HFFc6 (cell line): ENCODE data around the gene SARS2. TPM values are rescaled to one million over a fixed set of nuclear protein-coding genes. Genes with fewer than 3 reads are reported as not detected.

ENCODE experiments used
- DNase-seq: peaks from one replicate; pipeline ENCODE4 v3.0.0-alpha.2; 2018
- H3K27ac Mint-ChIP-seq: 2 replicates; pipeline ENCODE4 v1.8.0; 2020; ENCODE audit warnings: mild to moderate bottlenecking, mixed read lengths
- H3K27me3 Mint-ChIP-seq: 2 replicates; pipeline ENCODE4 v1.8.0; 2021; ENCODE audit warnings: mild to moderate bottlenecking, moderate library complexity, mixed read lengths; ENCODE audit not compliant: insufficient read depth
- H3K36me3 Mint-ChIP-seq: 2 replicates; pipeline ENCODE4 v1.8.0; 2021; ENCODE audit warnings: low read depth, mixed read lengths
- H3K4me1 Mint-ChIP-seq: 2 replicates; pipeline ENCODE4 v1.8.0; 2020; ENCODE audit warnings: low read depth, mixed read lengths
- H3K4me3 Mint-ChIP-seq: 2 replicates; pipeline ENCODE4 v1.8.0; 2020; ENCODE audit warnings: mild to moderate bottlenecking, moderate library complexity, mixed read lengths
- H3K9me3 Mint-ChIP-seq: 2 replicates; pipeline ENCODE4 v1.8.0; 2020; ENCODE audit warnings: mild to moderate bottlenecking, mixed read lengths
- total RNA-seq, 6 experiments: library from RNA; stranded (reverse); fragmentation: NEBNext Ultra II Directional; extraction: Animal tissue kit (Norgen Biotek cat#: 25700); gene quantifications; 2 replicates in 1 of 6; 3 replicates in 5 of 6; pipeline ENCODE4 v1.2.3, GENCODE V29; 2021
- TF ChIP-seq, protein P1 (sequence below): fragments of 200-600 bp; sonication (generic); IDR thresholded peaks from 2 replicates; pipeline ENCODE4 v1.5.0; 2021; ENCODE audit warnings: antibody characterized with exemption, mild to moderate bottlenecking

Gene SARS2
- total RNA-seq, 6 experiments from 2014 or later, result 18.7 to 25.1 (median 22.7) TPM

DNA sequence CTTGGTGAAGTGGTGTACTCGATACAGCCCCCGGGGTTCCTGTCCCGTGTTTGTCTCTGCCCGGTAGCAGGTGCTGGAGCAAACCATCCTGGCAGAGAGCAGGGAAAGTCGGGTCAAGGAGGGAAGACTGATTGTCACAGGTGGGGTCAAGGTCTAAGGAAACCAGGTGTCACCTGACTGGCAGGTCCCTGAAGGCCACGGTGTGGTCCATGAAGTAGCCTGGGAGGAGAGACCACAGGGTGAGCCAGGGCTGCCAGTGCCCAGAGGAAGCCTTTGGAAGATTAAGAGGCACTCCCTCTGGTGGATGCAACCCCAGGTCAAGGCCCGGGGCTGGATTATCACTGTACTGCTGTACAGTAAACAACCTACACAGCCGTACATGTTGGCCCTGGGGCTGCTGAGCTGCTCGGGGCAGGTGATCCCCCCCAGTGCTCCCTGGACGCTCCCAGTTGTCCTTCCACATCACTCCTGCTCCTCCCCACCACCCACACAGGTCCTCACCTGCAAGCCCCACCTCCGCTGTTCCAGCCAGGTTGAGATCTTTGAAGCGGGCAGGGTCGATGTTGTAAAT lies 12.6 kb downstream of the SARS2 start:
- no peak for DNase-seq
- Mint-ChIP-seq H3K9me3 (no peaks in the 10 kb centered on the region), H3K27me3 (no peaks in the 10 kb centered on the region), H3K4me1 (no peaks in the 10 kb centered on the region), H3K4me3 (no peak overlapping the region), H3K36me3 (peaks cover 10% of the 10 kb centered on the region), H3K27ac (no peak overlapping the region)
- TF ChIP-seq, protein P1, sequence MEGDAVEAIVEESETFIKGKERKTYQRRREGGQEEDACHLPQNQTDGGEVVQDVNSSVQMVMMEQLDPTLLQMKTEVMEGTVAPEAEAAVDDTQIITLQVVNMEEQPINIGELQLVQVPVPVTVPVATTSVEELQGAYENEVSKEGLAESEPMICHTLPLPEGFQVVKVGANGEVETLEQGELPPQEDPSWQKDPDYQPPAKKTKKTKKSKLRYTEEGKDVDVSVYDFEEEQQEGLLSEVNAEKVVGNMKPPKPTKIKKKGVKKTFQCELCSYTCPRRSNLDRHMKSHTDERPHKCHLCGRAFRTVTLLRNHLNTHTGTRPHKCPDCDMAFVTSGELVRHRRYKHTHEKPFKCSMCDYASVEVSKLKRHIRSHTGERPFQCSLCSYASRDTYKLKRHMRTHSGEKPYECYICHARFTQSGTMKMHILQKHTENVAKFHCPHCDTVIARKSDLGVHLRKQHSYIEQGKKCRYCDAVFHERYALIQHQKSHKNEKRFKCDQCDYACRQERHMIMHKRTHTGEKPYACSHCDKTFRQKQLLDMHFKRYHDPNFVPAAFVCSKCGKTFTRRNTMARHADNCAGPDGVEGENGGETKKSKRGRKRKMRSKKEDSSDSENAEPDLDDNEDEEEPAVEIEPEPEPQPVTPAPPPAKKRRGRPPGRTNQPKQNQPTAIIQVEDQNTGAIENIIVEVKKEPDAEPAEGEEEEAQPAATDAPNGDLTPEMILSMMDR, result peak; percentile 49; the same call in 1 of the 2 replicates

- Mint-ChIP-seq H3K36me3 (peaks cover 10% of the 10 kb centered on the region), H3K4me3 (no peak overlapping the region), H3K4me1 (no peaks in the 10 kb centered on the region), H3K9me3 (no peaks in the 10 kb centered on the region), H3K27me3 (no peaks in the 10 kb centered on the region; the same call in 1 of the 2 replicates), H3K27ac (no peak overlapping the region)
- TF ChIP-seq, protein P1, result no peak
- DNase-seq, result no peak
Measured at GRCh38 chr19:38917516-38917915, 13.0 kb downstream of the SARS2 start.

GRCh38 chr19:38915329-38916321 lies 14.9 kb downstream of the SARS2 start:
- Mint-ChIP-seq H3K9me3 (no peaks in the 10 kb centered on the region), H3K27me3 (peaks cover 3% of the 10 kb centered on the region), H3K4me3 (no peak overlapping the region), H3K4me1 (no peaks in the 10 kb centered on the region), H3K27ac (no peak overlapping the region), H3K36me3 (no peaks in the 10 kb centered on the region)
- TF ChIP-seq, protein P1, result no peak
- no peak for DNase-seq

DNA sequence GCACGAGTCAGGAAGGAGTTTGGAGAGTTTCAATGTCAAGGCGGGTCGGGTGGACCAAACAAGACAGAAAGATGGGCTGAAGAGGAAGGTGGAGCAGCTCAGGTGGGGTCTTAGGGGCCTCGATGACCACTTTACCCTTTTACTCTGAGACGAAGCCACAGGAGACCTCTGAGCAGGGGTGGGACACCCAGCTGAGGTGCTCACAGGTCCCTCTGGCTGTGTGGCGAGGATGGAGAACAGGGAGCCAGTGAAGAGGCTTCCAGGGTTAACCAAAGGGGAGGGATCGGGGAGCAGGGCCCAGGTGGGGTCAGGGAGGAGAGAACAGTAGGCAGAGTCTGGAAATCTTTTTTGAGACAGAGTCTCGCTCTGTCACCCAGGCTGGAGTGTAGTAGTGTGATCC lies 16.6 kb downstream of the SARS2 start:
- no peak for DNase-seq
- no peak overlapping the region for H3K4me3 Mint-ChIP-seq
- H3K27ac Mint-ChIP-seq, result no peak overlapping the region
- H3K36me3 Mint-ChIP-seq, result peaks cover 4% of the 10 kb centered on the region
- no peaks in the 10 kb centered on the region for H3K9me3 Mint-ChIP-seq
- TF ChIP-seq, protein P1, result no peak
- peaks cover 3% of the 10 kb centered on the region for H3K27me3 Mint-ChIP-seq
- H3K4me1 Mint-ChIP-seq, result no peaks in the 10 kb centered on the region

- Mint-ChIP-seq H3K9me3 (peaks cover 3% of the 10 kb centered on the region), H3K4me1 (no peaks in the 10 kb centered on the region), H3K4me3 (no peak overlapping the region), H3K36me3 (peaks cover 12% of the 10 kb centered on the region), H3K27me3 (peaks cover 3% of the 10 kb centered on the region), H3K27ac (no peak overlapping the region)
- TF ChIP-seq, protein P1, result no peak
- DNase-seq, result no peak
Measured at GRCh38 chr19:38912600-38913514, 17.7 kb downstream of the SARS2 start.
